GM10266 (cell line): ENCODE measurements around the gene KCNK15.

Experiments used
- DNase-seq: peaks from one replicate; pipeline ENCODE4 v3.0.0; 2012; ENCODE audit errors: extremely low spot score
- CTCF ChIP-seq: IDR thresholded peaks from 2 replicates; pipeline ENCODE4 v1.5.1; 2012; ENCODE audit warnings: mild to moderate bottlenecking, low read depth; ENCODE audit not compliant: control insufficient read depth, insufficient read depth; ENCODE audit errors: missing control alignments

KCNK15 gene

DNA sequence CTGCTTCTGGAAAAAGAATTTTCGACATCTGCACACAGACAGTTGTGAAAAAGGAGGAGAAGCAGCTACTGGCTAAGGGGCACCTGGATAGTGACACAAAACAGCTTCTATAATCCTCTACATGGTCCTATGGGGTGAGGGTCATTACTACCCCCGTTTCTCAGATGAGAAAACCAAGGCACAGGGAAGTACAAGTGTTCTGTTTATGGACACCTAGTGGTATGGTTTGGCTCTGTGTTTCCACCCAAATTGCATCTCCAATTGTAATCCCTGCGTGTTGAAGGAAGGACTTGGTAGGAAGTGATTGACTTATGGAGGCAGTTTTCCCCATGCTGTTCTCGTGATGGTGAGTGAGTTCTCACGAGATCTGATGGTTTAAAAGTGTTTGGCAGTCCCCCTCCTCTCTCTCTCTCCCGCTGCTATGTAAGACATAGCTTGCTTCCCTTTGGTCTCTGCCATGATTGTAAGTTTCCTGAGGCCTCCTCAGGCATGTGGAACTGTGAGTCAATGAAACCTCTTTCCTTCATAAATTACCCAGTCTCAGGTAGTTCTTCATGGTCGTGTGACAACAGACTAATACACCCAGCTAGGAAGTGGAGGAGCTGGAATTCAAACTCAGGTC lies 2.5 kb upstream of the KCNK15 start:
- no peak for DNase-seq
- no peak for TF ChIP-seq CTCF

GRCh38 chr20:44743916-44744655 lies 1.6 kb upstream of the KCNK15 start:
- DNase-seq = no peak
- no peak for TF ChIP-seq CTCF

DNA sequence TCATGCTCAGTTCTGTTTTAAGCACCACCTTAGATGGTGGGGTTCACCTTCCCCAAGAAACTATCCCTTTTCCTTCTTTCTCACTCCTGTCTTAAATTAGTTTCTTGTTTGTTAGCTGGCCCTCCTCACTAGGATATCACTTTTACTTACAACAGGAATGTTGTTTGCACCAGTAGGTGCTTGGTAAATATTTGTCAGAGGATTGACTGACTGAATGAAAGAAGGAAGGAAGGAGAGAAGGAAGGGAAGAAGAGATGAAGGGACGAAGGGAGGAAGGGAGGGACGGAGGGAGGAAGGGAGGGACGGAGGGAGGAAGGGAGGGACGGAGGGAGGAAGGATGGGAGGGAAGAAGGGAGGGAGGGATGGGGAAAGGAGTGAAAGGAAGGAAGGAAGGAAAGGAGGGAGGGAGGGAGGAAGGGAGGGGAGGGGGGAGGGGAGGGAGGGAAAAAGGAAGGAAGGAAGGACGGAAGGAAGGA lies 505 bp upstream of the KCNK15 start:
- no peak for DNase-seq
- TF ChIP-seq CTCF = no peak

- no peak for DNase-seq
Measured at GRCh38 chr20:44746367-44747165, 901 bp downstream of the KCNK15 start.

GRCh38 chr20:44747166-44748004 lies 1.7 kb downstream of the KCNK15 start:
- peak; percentile 87 for DNase-seq

More at GRCh38 chr20:44746367-44747165, 901 bp downstream of the KCNK15 start:
- peak; percentile 0 for TF ChIP-seq CTCF

More at GRCh38 chr20:44747166-44748004, 1.7 kb downstream of the KCNK15 start:
- TF ChIP-seq CTCF = peak; percentile 73
